ENCODE measurements around the gene CDK6. TPM values are rescaled to one million over a fixed set of nuclear protein-coding genes. Genes with fewer than 3 reads are reported as not detected.

The CDK6 gene
- total RNA-seq, 1 donor = 36.0 TPM

- no peak overlapping the region for H3K4me3 ChIP-seq (ENCODE audit: low read depth, low read length)
- no peak for TF ChIP-seq CTCF (IDR thresholded peaks at IDR 0.05; ENCODE audit: insufficient read depth, low read length)
- peak; percentile 17 for DNase-seq (ENCODE audit: low read depth)
Measured at GRCh38 chr7:92723943-92724342, 112.4 kb downstream of the CDK6 start.

GRCh38 chr7:92723205-92723604, 113.2 kb downstream of the CDK6 start:
- H3K4me3 ChIP-seq (ENCODE audit: low read depth, low read length) = no peak overlapping the region
- DNase-seq (ENCODE audit: low read depth) = peak; percentile 67
- no peak for TF ChIP-seq CTCF (IDR thresholded peaks at IDR 0.05; ENCODE audit: insufficient read depth, low read length)

GRCh38 chr7:92722541-92722940, 113.8 kb downstream of the CDK6 start:
- TF ChIP-seq CTCF (IDR thresholded peaks at IDR 0.05; ENCODE audit: insufficient read depth, low read length) = no peak
- no peak overlapping the region for H3K4me3 ChIP-seq (ENCODE audit: low read depth, low read length)
- no peak for DNase-seq (ENCODE audit: low read depth)

- TF ChIP-seq CTCF (IDR thresholded peaks at IDR 0.05; ENCODE audit: insufficient read depth, low read length) = no peak
- no peak overlapping the region for H3K4me3 ChIP-seq (ENCODE audit: low read depth, low read length)
- no peak for DNase-seq (ENCODE audit: low read depth)
Measured at GRCh38 chr7:92720604-92721350, 115.6 kb downstream of the CDK6 start.

- TF ChIP-seq CTCF (IDR thresholded peaks at IDR 0.05; ENCODE audit: insufficient read depth, low read length) = no peak
- DNase-seq (ENCODE audit: low read depth) = peak; percentile 82
- peak overlapping the region; percentile 64 for H3K4me3 ChIP-seq (ENCODE audit: low read depth, low read length)
Measured at GRCh38 chr7:92717993-92718716, 118.2 kb downstream of the CDK6 start.

- TF ChIP-seq CTCF (IDR thresholded peaks at IDR 0.05; ENCODE audit: insufficient read depth, low read length) = no peak
- DNase-seq (ENCODE audit: low read depth) = no peak
- H3K4me3 ChIP-seq (ENCODE audit: low read depth, low read length) = peak overlapping the region; percentile 64
Measured at GRCh38 chr7:92717623-92717992, 118.8 kb downstream of the CDK6 start.
